Measurements from ENCODE around the gene PODN.

DNA sequence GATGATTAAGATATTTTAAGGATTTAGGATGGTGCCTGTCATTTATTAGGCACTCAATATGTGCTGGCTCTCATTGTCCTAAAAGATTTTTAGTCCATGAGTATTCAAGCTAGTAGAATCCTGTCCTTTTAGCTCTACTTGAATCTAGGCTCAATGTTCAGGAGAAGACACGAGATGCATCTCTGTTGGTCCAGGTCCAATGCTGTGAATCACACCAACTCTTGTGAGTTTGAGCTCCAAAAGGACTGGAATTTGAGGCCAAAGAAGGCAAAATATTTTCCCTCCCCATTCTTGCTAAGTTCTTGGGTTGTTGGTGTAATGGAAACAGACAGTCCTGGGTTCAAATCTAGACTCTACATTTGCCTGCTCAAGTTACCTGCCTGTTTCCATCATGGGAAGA is 1.4 kb upstream of the PODN start:
- TF ChIP-seq ZFP3 (CRISPR knock-in tag; IDR thresholded peaks at IDR 0.05) (no peak), RARB (CRISPR knock-in tag; IDR thresholded peaks at IDR 0.05) (no peak), ESRRG (CRISPR knock-in tag; IDR thresholded peaks at IDR 0.05) (no peak), PATZ1 (CRISPR knock-in tag; IDR thresholded peaks at IDR 0.05; ENCODE audit: borderline replicate concordance) (no peak), POU6F1 (CRISPR knock-in tag; IDR thresholded peaks at IDR 0.05; ENCODE audit: borderline replicate concordance, low read depth) (no peak), ZC3H10 (CRISPR knock-in tag; IDR thresholded peaks at IDR 0.05) (no peak), CSDC2 (CRISPR knock-in tag; IDR thresholded peaks at IDR 0.05) (no peak), ZFP30 (CRISPR knock-in tag; IDR thresholded peaks at IDR 0.05) (no peak), TCF4 (CRISPR knock-in tag; IDR thresholded peaks at IDR 0.05; ENCODE audit: borderline replicate concordance) (no peak), ARNTL (CRISPR knock-in tag; IDR thresholded peaks at IDR 0.05; ENCODE audit: borderline replicate concordance, low read depth) (no peak), SNAI2 (CRISPR knock-in tag; IDR thresholded peaks at IDR 0.05) (no peak), ZNF70 (CRISPR knock-in tag; IDR thresholded peaks at IDR 0.05) (no peak)
- TF ChIP-seq, protein P1, sequence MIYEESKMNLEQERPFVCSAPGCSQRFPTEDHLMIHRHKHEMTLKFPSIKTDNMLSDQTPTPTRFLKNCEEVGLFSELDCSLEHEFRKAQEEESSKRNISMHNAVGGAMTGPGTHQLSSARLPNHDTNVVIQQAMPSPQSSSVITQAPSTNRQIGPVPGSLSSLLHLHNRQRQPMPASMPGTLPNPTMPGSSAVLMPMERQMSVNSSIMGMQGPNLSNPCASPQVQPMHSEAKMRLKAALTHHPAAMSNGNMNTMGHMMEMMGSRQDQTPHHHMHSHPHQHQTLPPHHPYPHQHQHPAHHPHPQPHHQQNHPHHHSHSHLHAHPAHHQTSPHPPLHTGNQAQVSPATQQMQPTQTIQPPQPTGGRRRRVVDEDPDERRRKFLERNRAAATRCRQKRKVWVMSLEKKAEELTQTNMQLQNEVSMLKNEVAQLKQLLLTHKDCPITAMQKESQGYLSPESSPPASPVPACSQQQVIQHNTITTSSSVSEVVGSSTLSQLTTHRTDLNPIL (CRISPR knock-in tag; IDR thresholded peaks at IDR 0.05; ENCODE audit: low read depth) = no peak

Data from SK-N-SH treated with all-trans-retinoic acid at 6 μM for 48 hours (cell line).